GM21529 (cell line): ENCODE measurements around the gene CRTC1.

Experiments used
- ATAC-seq: cut with Tn5 transposase; IDR thresholded peaks from one replicate; pipeline ENCODE4 v1.9.1; 2021; ENCODE audit not compliant: unreplicated experiment

The CRTC1 gene

GRCh38 chr19:18780631-18781030 is 97.2 kb downstream of the CRTC1 start:
- ATAC-seq = no peak

- no peak for ATAC-seq
Observed at GRCh38 chr19:18781047-18781600, 97.6 kb downstream of the CRTC1 start.

- no peak for ATAC-seq
Observed at GRCh38 chr19:18781885-18782527, 98.5 kb downstream of the CRTC1 start.

- ATAC-seq = no peak
Observed at GRCh38 chr19:18782559-18783225, 99.2 kb downstream of the CRTC1 start.

GRCh38 chr19:18783958-18784785 is 100.7 kb downstream of the CRTC1 start:
- ATAC-seq = no peak

- ATAC-seq = no peak
Observed at GRCh38 chr19:18784786-18785120, 101.3 kb downstream of the CRTC1 start.

GRCh38 chr19:18785179-18786124 is 102.0 kb downstream of the CRTC1 start:
- no peak for ATAC-seq

- ATAC-seq = no peak
Observed at GRCh38 chr19:18788529-18789421, 105.3 kb downstream of the CRTC1 start.

- ATAC-seq = no peak
Observed at GRCh38 chr19:18789422-18789869, 106.0 kb downstream of the CRTC1 start.

- no peak for ATAC-seq
Observed at GRCh38 chr19:18789883-18790565, 106.5 kb downstream of the CRTC1 start.

GRCh38 chr19:18790566-18791314 is 107.3 kb downstream of the CRTC1 start, which contains the start of gene COMP:
Gene COMP (minus strand): TSS chr19:18791305. CDS start chr19:18791269, 36 bp downstream.
- ATAC-seq = no peak

GRCh38 chr19:18791315-18791678 is 107.8 kb downstream of the CRTC1 start:
- ATAC-seq = no peak

- no peak for ATAC-seq
Observed at GRCh38 chr19:18792661-18793060, 109.2 kb downstream of the CRTC1 start.

- no peak for ATAC-seq
Observed at GRCh38 chr19:18793144-18794028, 109.9 kb downstream of the CRTC1 start.

GRCh38 chr19:18794029-18794313 is 110.5 kb downstream of the CRTC1 start:
- ATAC-seq = no peak

- ATAC-seq = no peak
Observed at GRCh38 chr19:18794692-18795091, 111.2 kb downstream of the CRTC1 start.

- ATAC-seq = no peak
Observed at GRCh38 chr19:18795540-18795939, 112.1 kb downstream of the CRTC1 start.
